Suppressor macrophage (primary cell): Measurements from ENCODE around the gene CHIC2.

Experiments
- DNase-seq, 4 experiments: peaks; one replicate each; pipeline ENCODE4 v3.0.0-alpha.2; 2020 to 2022

CHIC2 gene

GRCh38 chr4:54005475-54005874, 58.9 kb downstream of the CHIC2 start:
- peak in 2 of 4 experiments; percentile 22 to 26 for DNase-seq

GRCh38 chr4:54004463-54004862, 59.9 kb downstream of the CHIC2 start:
- DNase-seq: no peak

- DNase-seq: peak in 2 of 4 experiments; percentile 14 to 17
Observed at GRCh38 chr4:54001668-54002365, 62.6 kb downstream of the CHIC2 start.

GRCh38 chr4:53997898-53998297, 66.5 kb downstream of the CHIC2 start:
- DNase-seq: no peak

- peak; percentile 24 to 70 (median 63) for DNase-seq
Observed at GRCh38 chr4:53994382-53995102, 69.9 kb downstream of the CHIC2 start.

GRCh38 chr4:53992785-53993184, 71.6 kb downstream of the CHIC2 start:
- DNase-seq: no peak

DNA sequence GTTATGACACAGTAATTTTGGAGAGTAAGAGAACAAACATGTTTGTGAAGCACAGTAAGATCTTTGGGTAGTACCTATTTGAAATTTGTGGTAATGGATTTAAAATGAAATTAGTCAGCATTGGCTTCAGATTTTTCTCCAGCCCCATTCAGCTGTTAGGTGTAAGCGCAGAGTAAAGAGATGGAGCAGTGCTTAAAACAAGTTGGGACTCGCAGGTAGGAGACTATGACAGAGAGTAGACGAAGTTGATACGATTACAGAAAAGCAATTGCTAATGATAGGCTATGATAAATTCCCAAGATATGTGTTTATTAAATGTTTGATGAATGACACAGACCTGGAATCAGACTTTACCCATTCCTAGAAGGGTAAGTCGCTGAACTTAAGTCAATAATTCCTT, 72.6 kb downstream of the CHIC2 start:
- DNase-seq: no peak

- DNase-seq: no peak
Observed at GRCh38 chr4:53990641-53991040, 73.8 kb downstream of the CHIC2 start.

DNA sequence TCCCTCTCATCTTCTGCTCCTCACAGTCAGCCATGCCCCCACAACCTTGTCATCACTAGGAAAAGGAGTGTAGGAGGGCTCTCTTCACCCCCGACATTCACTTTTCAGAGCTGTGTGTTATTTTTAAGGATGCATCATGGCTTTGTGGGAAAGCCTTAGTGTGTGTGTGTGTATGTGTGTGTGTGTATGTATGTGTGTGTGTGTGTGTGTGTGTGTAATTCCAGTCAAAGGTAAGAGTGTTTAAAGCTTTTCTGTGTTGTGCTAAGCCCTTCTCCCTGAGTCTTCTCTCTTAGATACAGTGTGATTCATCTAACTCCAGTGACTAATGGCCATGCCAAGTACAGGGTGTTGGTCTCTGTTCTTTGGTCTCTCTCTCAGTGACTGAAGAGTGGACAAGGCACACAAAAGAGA, 76.6 kb downstream of the CHIC2 start:
- no peak for DNase-seq

- no peak for DNase-seq
Observed at GRCh38 chr4:53986062-53986461, 78.3 kb downstream of the CHIC2 start.

DNA sequence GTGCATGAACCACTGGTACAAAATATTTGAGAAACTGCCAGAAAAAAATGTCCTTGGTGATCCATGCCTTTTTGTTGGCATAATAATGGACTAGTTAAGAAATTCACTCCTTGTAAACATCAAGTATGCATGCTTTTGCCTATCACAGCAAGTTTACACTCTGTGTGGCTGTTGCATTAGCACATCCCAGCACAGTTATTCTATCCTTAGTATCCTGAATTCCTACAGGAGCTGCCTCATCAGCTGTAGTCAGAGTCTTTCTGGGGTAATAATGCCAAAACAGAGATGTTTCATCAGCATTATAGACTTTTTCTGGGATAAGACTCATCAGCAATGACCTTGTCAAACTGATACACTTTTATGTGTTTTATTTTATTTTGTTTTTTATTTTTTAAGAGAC, 82.8 kb downstream of the CHIC2 start:
- no peak for DNase-seq

- no peak for DNase-seq
Observed at GRCh38 chr4:53981066-53981465, 83.3 kb downstream of the CHIC2 start.

DNA sequence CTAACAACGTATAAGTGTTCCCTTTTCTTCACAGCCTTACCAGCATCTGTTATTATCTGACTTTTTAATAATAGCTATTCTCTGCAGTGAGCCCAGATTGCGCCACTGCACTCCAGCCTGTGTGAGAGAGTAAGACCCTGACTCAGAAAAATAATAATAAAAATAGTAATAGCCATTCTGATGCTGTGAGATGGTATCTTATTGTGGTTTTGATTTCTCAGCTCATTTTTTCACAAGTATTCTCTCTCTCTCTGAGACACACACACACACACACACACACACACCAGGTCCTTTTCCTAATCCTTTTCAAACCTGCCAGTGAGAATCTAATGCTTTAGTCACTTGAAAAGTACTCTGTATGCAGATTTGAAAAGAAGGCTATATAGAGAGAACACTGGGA, 89.8 kb downstream of the CHIC2 start:
- no peak for DNase-seq

DNA sequence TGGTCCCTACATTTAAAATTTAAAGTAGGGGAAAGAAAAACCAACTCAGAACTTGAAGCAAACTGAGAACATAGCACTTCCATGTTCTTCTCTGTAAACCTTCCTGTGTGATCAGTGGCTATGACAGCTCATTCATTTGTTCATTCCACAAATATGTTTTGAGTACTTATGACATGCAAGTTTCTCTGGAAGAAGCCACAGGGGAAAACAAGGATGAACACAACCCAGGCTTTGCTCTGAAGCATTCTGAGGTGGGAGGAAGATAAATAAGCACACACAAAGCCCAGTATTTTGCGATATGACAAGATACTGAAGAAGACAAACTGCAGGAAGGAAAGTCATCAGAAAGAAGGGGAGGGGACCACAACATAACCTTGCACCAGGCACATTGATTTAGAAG, 96.4 kb downstream of the CHIC2 start:
- no peak for DNase-seq

- DNase-seq: no peak
Observed at GRCh38 chr4:53963781-53964180, 100.6 kb downstream of the CHIC2 start.

GRCh38 chr4:53963336-53963735, 101.1 kb downstream of the CHIC2 start:
- no peak for DNase-seq

- no peak for DNase-seq
Observed at GRCh38 chr4:53962516-53963225, 101.7 kb downstream of the CHIC2 start.

- no peak for DNase-seq
Observed at GRCh38 chr4:53961351-53961750, 103.1 kb downstream of the CHIC2 start.

- DNase-seq: no peak
Observed at GRCh38 chr4:53960843-53961242, 103.6 kb downstream of the CHIC2 start.
